Anterior cingulate cortex (tissue), 58 donors: ENCODE measurements around the gene RAP1A.

Source experiments
- DNase-seq, 58 donors: peaks; one replicate each; lab custom pipeline; 2025; lab: John Stamatoyannopoulos, UW

Gene RAP1A

DNA sequence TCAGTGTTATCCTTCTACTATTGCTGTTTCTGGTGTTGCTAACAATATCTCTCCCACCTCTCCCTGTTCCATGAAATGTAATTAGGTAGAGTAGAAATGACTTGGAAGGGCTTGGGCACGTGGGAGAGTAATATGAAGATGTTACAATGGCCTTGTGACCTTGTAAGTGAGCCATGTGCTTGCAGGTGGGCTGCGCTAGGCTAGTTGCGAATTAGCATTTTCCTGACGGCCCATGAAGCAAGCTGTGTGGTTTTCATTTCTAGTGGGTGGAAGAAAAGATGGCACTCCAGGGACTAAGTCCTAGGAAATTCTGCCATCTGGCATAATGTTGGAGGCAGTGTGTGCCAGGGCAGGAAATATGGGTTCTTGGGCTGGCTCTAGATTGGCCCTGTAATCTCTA lies 128.4 kb downstream of the RAP1A start:
- peak in 3 of 58 donors; percentile 23 to 38 (median 28) for DNase-seq

DNA sequence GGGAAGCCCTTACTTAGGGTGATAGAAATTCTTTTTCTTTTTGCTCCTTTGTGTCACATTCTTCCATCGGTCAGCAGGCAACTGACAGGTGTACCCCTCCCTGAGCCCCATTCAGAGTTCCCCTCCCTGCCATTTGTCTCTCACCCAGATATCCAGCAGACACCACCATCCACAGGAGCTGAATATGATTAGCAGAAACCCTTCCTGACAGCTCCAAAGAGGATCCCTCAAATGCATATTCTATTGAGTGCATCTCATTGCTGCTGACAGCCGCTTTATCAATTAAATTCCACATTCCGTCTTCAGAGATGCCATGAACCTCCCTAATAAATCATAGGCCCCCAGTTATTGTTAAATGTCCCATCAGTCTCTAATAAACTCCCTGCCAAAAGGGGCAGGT lies 130.0 kb downstream of the RAP1A start:
- DNase-seq, result no peak

DNA sequence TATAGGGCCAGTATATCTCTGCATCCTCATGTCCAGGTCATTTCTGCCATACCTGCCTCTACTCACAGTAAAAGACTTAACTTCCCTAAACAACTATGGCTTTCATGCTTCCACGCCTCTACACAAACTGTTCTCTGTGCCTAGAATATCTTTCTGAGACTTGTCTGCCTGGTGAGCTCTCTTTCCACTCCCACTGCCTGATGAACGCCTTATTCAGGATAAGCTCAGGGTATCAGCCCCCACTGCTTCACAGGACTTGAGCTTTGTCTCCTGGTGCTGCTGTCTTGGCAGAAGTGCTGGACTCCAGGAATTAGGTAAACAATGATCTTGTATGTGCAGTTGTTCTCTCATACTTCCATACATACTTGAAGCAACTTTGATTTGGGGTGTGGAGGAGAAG lies 131.3 kb downstream of the RAP1A start:
- peak in 3 of 58 donors; percentile 23 to 62 (median 55) for DNase-seq

DNA sequence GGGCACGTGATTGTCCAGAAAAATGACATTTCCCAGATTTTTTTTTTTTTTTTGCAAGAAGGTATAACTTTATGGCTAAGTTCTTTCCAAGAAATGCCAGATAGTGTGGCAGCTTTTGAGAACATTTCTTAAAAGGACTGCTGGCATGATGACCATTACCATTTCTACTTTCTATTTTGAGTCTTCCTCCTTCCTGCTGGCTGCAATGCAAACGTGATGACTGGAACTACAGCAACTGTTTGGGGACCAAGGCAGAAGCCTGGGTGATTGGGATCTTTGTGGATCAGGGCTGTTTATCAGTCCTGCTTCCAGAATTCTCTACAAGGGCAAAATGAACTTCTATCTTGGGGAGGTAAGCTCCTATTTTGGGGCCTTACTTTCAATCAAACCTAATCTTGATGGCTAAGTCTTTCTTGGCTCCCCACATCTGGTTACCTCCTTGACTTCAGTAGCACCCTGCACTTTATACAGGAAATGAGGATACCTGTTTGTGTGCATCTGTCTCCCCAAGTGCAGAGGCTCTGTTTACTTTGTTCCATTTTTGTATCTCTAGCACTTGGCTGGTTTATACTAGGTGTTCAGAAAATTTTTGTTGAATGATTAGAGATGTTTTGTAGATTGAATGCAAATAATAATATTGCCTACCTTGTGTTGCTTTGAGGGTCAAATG lies 132.5 kb downstream of the RAP1A start:
- DNase-seq, result no peak

DNA sequence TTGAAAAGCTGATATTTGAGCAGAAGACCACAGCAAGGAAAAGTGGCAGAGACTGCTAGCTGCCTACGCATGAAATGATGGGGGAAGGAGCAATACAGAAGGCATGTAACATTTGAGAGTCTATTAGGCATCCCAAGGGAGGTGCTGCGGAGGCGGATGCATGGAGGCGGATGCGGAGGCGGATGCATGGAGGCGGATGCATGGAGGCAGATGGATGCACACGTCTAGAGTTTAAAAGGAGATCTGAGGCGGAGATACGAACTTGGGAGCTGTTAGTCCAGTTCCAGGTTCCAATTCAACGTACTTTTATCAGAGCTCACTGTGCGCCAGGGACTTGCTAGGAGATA lies 135.4 kb downstream of the RAP1A start:
- DNase-seq, result peak in 7 of 58 donors; percentile 32 to 79 (median 64)

DNA sequence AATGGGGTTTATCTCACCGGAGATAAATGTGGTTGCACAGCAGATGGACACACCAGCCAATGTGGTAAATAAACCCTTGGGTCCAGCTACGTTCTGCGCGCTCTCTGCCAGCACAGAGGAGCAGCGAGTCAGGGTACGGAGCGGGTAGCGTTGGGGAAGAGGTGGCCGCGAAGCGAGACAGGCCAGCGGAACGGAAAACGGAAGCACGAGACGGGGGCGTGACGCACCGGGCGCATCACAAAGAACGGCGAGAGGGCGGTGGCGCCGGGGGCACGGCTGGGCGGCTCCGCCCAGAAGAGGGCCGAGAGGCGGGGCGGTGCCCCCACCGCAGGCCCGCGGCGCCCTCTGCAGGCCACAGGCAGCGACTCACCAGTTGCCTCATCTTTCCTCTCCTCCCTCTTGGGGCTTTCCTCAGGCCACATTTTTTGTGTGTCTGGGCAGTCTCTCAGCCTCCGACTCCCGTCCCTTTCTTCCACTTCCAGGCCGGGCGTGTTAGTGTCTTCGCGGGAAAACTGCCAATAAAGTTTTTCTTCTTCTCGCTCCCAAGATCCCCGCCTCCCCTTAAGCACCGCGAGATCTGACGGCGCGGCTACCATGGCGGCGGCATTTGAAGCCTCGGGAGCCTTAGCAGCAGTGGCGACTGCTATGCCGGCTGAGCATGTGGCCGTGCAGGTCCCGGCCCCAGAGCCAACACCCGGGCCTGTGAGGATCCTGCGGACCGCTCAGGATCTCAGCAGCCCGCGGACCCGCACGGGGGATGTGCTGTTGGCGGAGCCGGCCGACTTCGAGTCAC lies 135.9 kb downstream of the RAP1A start, which contains the start of gene DDX20:
TSS of gene DDX20 (plus strand) at position 571 of the 793 bp plus-strand sequence. CDS start at position 595, 24 bp downstream.
- peak; percentile 51 to 97 (median 89) for DNase-seq

DNA sequence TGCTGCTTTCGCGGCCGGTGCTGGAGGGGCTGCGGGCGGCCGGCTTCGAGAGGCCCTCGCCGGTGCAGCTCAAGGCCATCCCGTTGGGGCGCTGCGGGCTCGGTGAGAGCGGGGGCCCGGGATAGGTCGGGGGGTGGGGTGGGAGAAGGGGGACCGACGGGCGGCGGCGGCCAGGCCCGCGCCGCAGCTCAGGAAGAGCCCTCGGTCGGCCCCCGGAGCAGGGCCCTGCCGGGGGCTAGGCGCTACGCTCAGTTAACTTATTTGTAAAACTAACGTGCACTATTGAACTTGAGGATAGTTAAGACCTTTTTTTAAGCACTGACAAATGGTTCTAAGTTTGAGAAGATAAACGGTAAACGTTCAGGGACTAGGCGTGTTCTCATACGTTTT lies 136.5 kb downstream of the RAP1A start:
- no peak for DNase-seq

DNA sequence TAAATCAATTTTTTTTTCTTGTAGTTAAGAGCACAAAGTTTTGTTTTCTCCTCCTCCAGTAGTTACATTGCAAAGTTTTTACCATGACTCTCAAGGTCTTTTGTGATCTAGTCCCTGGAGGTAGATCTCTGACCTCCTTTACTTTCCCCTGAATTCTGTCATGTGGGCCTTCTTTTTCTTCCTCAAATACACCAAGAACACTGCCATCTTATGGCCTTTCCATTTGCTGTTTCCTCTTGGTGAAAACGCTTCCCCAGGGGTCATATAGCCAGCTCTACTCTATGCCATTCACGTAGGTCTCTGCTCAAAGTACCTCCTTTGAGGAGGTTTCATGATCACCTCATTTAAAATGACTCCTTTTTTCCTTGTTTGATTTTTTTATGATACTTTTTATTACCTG lies 138.8 kb downstream of the RAP1A start:
- DNase-seq, result no peak

DNA sequence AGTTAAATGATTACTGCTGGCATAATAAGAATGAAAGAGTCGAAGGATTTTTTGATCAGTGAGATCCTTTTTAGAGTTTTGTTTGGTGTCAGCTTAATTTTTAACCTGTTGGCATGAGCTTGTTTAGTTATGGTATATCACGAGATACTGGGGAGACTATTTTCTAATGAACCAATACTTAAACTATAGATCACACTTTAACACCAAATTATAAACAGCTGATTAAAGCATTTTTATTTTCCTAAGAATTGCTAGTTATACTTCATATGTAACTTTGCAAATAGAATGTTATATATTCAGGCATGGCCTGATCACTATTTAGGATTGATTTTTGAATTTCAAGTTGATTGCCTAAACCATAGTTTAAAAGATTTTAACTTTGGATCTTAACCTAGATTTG lies 142.1 kb downstream of the RAP1A start:
- no peak for DNase-seq

DNA sequence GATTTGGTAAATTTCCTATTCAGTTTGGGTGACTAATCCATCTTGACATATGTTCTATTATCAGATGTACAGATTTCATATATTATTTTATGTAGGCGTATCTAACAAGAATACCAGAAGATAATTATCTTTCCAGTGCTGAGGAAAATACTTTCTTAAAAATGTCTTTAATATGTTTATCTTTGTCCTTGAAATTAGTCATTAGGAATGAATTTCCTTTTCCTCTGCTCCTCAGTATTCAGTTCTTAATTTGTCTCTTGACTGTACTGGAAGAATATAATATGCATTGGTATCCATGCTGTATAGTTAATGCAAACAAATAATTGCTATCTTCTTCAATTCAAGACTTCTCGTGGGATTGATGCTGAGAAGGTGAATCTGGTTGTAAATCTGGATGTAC lies 142.7 kb downstream of the RAP1A start:
- DNase-seq, result no peak
